Mucosa of descending colon (tissue), 3 donors: ENCODE data around the gene PRR5L. TPM values are rescaled to one million over a fixed set of nuclear protein-coding genes. Genes with fewer than 3 reads are reported as not detected.

ENCODE experiments used
- ATAC-seq: fragments of 200-7000 bp; cut with Tn5 transposase; one replicate; pipeline ENCODE4 v1.9.1; 2020; ENCODE audit warnings: mild to moderate bottlenecking, moderate library complexity
- DNase-seq, 3 donors: peaks; one replicate each; pipeline ENCODE4 v3.0.0-alpha.2; 2020
- H3K36me3 ChIP-seq: fragments of 200-600 bp; one replicate; pipeline ENCODE4 v1.8.0; 2021; ENCODE audit warnings: low read depth, mild to moderate bottlenecking
- H3K4me1 ChIP-seq: fragments of 200-600 bp; one replicate; pipeline ENCODE4 v1.8.0; 2021; ENCODE audit warnings: low read depth, mild to moderate bottlenecking
- H3K4me3 ChIP-seq: fragments of 200-600 bp; one replicate; pipeline ENCODE4 v1.8.0; 2021; ENCODE audit warnings: mild to moderate bottlenecking
- H3K9me3 ChIP-seq: fragments of 200-600 bp; one replicate; pipeline ENCODE4 v1.8.0; 2021; ENCODE audit warnings: mild to moderate bottlenecking
- intact Hi-C, 2 donors: fragments of 100-400 bp; cut with DNase I in 1 of 2; cut with micrococcal nuclease in 1 of 2; formaldehyde crosslinking; loops; one replicate each; pipeline versions ENCODE4 v1.11.0 to v1.11.1; 2022; cut with DNase I, micrococcal nuclease
- total RNA-seq, 3 donors: library from RNA; stranded (reverse); fragmentation: NEBNext Ultra II Directional in 2 of 3; extraction: Animal tissue kit (Norgen Biotek cat#: 25700) in 2 of 3; gene quantifications; one replicate each; pipeline versions ENCODE4 v1.2.1 to v1.2.4, GENCODE V29; 2021 to 2023
- TF ChIP-seq, protein P1 (sequence below): fragments of 200-600 bp; IDR thresholded peaks from one replicate; pipeline ENCODE4 v1.8.0; 2022; ENCODE audit warnings: antibody characterized with exemption, mild to moderate bottlenecking
- donor health status: DM: no; HTN: no; CAD: no; lungs with moderate emphysema.
- donor health status: DM: no; HTN: no; CAD: no.
- donor health status: DM: no; HTN: yes; CAD: no.

Gene PRR5L
- total RNA-seq, 3 donors from 2014 or later, result 138 to 250 (median 203) TPM

DNA sequence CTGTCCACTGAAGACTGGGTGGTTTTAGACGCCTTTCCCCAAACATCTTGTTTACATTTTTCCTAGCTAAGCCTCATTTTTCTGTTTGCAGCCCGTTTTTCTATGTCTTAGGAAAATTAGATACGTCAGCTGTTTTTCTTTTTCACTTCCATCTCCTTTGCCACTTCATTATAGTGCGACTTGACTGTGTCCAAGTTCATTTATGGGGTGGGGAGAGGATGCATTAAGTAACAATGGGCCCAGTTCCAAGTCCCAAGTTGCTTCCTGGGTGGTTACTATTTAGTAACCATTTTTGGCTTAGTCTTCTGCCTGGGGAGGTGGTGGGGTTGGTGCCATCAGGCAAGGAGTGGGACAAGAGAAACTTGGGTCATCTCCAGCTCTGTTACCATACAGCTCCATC is 131.0 kb downstream of the PRR5L start:
- ATAC-seq (no peak), DNase-seq (peak in 1 of 3 donors; percentile 24)
- Histone ChIP-seq H3K36me3 (no peaks in the 10 kb centered on the region), H3K9me3 (no peaks in the 10 kb centered on the region), H3K4me3 (no peak overlapping the region), H3K4me1 (peaks cover 3% of the 10 kb centered on the region)
- intact Hi-C loops, result no loop called here
- TF ChIP-seq, protein P1, sequence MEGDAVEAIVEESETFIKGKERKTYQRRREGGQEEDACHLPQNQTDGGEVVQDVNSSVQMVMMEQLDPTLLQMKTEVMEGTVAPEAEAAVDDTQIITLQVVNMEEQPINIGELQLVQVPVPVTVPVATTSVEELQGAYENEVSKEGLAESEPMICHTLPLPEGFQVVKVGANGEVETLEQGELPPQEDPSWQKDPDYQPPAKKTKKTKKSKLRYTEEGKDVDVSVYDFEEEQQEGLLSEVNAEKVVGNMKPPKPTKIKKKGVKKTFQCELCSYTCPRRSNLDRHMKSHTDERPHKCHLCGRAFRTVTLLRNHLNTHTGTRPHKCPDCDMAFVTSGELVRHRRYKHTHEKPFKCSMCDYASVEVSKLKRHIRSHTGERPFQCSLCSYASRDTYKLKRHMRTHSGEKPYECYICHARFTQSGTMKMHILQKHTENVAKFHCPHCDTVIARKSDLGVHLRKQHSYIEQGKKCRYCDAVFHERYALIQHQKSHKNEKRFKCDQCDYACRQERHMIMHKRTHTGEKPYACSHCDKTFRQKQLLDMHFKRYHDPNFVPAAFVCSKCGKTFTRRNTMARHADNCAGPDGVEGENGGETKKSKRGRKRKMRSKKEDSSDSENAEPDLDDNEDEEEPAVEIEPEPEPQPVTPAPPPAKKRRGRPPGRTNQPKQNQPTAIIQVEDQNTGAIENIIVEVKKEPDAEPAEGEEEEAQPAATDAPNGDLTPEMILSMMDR, result no peak

DNA sequence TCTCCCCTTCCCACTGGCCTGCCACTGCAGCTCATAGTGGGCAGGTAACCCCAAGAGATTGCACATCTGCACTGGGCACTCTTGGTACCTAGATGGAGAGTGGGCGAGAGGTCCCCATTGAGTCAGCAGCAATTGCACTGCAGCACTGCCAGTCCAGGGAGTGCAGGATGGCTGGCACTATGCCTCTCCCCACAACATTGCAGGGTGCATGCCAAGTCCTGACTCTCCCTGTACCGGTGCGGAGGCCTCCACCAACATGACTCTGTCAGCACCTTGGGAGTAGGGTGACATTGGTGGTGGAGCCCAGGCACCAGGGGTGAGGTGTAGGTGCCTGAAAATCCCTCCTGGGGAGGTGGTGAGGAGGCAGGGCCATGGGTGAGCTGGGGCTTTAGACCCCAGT is 131.8 kb downstream of the PRR5L start:
- DNase-seq (no peak), ATAC-seq (no peak)
- intact Hi-C loops, result no loop called here
- H3K9me3 ChIP-seq, result no peaks in the 10 kb centered on the region
- H3K4me3 ChIP-seq, result no peak overlapping the region
- peaks cover 5% of the 10 kb centered on the region for H3K36me3 ChIP-seq
- TF ChIP-seq, protein P1, result no peak
- H3K4me1 ChIP-seq, result peaks cover 3% of the 10 kb centered on the region

DNA sequence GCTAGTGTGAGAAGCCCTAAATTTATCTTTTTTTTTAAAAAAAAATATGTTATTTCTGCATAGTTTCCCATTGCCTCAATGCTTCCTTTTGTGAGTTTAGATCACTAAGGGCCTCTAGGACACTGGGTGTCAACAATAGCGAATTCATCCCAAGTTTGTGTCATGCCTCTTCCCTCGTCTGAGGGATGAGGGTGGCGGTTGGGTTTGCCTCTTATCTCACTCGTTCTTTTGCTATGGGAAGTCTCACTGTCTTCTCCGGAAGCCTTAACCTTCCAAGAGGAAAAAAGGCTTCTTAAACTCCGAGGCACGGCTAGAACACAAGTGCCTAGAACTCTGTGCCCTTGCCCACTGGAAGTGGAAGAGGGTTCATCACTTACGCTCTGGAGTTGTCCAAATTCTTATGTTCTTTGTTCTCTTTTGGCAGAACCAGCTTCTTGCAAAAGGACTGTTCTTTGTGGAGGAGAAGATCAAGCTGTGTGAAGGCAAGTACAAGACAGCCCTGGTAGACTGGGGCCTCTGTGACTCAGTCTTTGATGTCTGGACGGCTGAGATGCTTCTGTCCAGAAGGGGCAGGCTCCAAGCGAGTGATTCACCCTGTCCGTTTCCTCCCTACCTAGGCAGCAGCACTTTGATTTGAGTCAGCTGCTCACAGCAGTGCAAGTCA is 135.5 kb downstream of the PRR5L start:
- peaks cover 10% of the 10 kb centered on the region for H3K36me3 ChIP-seq
- no peak overlapping the region for H3K4me3 ChIP-seq
- ATAC-seq (peak; percentile 82), DNase-seq (peak in 1 of 3 donors; percentile 34)
- intact Hi-C loops, result no loop called here
- TF ChIP-seq, protein P1, result no peak
- H3K9me3 ChIP-seq, result no peaks in the 10 kb centered on the region
- no peaks in the 10 kb centered on the region for H3K4me1 ChIP-seq

DNA sequence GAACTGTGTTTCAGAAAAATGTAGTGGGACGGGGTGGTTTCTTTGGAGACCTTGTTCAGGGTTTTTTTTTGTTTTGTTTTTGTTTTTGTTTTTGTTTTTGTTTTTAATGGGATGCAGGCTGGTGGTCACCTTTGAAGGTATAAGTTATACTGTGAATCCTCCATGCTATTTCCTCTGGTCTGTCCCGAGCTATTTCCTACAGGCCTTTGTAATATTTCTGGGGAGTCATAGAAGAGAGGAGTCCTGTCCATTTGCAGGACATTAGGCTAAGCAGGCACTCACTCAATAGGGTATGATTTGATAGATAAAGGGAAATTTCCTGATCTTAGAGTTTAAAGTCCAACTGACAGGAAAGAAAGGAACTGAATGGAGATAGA is 136.0 kb downstream of the PRR5L start:
- Histone ChIP-seq H3K9me3 (no peaks in the 10 kb centered on the region), H3K36me3 (peaks cover 10% of the 10 kb centered on the region), H3K4me1 (no peaks in the 10 kb centered on the region), H3K4me3 (no peak overlapping the region)
- ATAC-seq (no peak), DNase-seq (no peak)
- intact Hi-C loops, result no loop called here
- TF ChIP-seq, protein P1, result no peak

DNA sequence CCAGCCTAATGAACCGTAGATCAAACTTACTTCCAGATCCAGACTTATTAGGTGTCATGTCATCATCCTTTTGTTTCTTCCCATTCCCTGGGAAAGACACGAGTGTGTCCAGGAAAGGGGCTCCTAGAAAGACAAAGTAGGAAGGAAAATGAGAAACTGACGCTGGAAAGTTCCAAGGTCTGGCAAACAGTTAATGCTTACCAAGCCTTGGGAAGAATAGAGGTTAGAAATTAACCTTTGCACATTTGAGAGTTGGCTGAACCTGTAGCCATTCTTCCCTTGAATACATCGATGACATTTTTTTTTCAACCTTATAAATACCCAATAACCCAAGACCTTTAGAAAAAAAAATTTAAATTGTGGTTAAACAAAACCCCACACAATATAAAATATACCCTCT is 136.7 kb downstream of the PRR5L start:
- H3K36me3 ChIP-seq, result peaks cover 11% of the 10 kb centered on the region
- no peaks in the 10 kb centered on the region for H3K4me1 ChIP-seq
- H3K9me3 ChIP-seq, result no peaks in the 10 kb centered on the region
- DNase-seq (no peak), ATAC-seq (no peak)
- intact Hi-C loops, result no loop called here
- H3K4me3 ChIP-seq, result no peak overlapping the region
- TF ChIP-seq, protein P1, result no peak

DNA sequence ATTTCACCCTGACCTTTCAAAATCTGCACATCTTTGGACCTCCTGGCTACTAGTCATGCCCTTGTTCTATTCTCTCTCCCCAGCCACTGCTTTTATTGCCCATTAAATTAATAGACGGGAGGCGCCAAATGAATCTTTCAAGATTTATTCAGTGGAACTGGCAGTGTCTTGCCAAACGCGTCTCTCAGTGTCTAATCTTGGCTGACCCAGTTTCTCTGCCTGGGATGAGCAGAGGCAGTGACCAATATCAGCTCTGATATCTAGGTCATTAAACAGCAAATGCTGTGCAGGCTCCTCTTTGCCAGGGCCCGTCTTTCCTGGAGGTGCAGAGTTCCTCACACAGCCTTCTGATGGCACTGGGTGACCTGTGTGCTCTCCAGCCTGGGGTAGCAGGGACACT is 140.0 kb downstream of the PRR5L start:
- DNase-seq (no peak), ATAC-seq (no peak)
- Histone ChIP-seq H3K4me1 (no peaks in the 10 kb centered on the region), H3K4me3 (no peak overlapping the region), H3K9me3 (no peaks in the 10 kb centered on the region), H3K36me3 (peaks cover 14% of the 10 kb centered on the region)
- TF ChIP-seq, protein P1, result no peak
- intact Hi-C loops, result no loop called here
